HG03095 (cell line): ENCODE measurements around the gene AUTS2.
A peak's percentile ranks its signal among the peaks of the same experiment; 100 is the strongest.

Source experiments
- ATAC-seq: cut with Tn5 transposase; IDR thresholded peaks from one replicate; pipeline ENCODE4 v1.9.1; 2021; ENCODE audit warnings: moderate library complexity; ENCODE audit not compliant: unreplicated experiment

Gene AUTS2

GRCh38 chr7:69599286-69599954 lies 1.1 kb downstream of the AUTS2 start:
- ATAC-seq, result no peak

DNA sequence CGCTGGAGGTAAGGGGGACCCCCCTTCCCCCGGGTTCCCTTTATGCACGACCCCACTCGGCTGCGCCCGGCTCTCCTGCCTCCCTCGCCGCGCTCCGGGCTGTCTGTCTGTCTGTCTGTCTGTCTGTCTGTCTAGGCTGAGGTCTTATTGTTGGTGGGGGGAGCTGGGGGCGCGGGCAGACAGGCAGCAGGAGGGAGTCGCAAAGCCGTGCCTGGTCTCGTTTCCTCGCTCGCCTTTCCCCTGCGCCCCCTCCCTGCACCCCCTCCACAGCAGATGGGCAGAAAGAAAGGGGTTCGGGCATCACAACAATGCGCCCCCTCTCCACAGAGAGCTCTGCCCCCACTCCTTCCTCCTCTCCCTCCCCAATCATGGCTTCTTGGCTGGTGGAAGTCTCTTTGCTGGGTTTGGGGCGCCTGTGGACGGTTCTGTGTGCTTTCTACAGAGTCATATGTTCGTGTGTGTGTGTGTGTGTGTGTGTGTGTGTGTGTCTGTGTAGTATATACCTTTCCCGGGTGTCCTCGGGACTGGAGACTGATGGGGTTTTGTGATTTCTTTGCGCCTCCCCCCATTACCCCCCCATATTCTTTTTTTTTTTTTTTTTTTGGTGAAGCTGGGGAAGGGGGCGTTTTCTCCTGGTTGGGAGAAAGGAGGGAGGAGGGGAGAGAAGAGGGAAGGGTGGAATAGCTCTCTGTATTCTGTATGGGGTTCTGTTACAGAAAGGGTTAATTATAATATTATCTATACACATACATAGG lies 1.9 kb downstream of the AUTS2 start:
- no peak for ATAC-seq

GRCh38 chr7:69600710-69601519 lies 2.6 kb downstream of the AUTS2 start:
- no peak for ATAC-seq

DNA sequence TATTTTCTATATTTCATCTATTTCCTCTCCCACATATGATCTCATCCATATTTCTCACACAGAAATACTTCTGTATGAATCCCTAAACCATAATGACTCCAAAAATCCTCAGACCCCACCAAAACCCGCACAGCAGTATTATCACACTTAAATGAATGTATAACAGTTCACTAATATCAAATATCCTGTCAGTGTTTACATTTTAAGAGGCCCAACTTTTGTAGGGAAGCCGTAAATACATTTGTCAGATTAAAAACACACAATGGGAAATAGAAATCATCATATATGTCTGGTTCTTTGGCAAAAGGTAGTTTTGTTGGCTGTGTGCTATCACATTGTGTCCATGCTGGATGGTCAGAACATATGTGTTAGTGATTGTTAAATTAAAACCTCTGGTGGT lies 4.2 kb downstream of the AUTS2 start:
- ATAC-seq, result no peak

DNA sequence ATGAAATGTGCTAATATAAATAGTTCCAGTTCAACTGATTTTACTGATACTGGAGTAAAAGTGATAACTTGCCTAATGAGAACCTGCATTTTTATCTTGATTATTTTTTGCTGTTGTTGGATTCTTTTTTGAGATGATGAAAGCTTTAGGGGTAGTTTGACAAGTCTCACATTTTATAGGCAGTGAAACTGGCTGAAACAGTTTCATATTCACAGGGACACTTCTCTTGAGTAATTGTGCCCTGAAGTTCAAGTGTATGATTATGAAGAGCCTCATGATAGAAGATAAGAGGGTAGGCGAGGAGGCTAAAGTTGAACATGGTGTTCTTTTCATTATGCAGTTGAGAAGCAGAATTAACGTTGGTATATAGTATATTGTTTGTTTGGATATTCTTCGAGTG lies 5.1 kb downstream of the AUTS2 start:
- no peak for ATAC-seq

GRCh38 chr7:69603937-69604494 lies 5.7 kb downstream of the AUTS2 start:
- ATAC-seq, result peak; percentile 80

DNA sequence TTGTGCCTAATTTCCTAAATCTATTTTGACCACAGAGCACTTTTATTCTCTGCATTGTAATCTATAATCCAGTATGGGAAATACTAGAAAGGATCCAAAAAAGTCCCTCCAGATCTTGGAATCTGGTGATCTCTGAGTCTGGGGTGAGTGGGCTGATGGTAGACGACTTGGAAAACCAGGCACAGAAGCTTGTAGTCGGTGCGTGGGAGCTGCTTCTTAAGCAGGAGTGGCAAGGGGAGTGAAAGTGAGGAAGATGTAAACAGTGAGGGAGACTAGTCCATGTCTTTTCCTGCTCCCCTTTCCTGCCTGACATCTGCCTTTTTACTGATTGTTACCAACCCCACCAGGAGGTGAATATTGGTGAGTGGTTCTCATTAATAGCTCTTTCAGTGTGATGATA lies 6.8 kb downstream of the AUTS2 start:
- ATAC-seq, result no peak

DNA sequence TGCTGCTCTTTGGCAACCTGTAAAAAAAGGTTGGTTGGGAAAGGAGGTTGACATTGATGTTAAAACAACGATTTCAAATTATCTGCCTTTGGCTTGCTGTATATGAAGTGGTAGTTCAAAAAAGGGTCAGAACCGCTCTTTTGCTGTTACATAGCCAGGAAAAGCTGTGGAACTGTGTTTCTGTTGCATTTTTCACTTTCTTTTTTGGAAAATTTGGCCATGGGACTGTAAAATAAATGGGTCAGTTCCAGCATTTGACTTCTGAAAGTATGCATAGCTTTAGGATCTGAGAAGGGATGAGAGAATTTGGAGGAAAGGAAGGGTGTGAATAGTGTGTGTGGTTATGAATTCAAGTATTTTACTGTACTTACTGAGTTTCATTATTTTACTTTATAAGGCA lies 7.3 kb downstream of the AUTS2 start:
- no peak for ATAC-seq

- no peak for ATAC-seq
These were observed 9.8 kb downstream of the AUTS2 start for GRCh38 chr7:69608049-69608448.

DNA sequence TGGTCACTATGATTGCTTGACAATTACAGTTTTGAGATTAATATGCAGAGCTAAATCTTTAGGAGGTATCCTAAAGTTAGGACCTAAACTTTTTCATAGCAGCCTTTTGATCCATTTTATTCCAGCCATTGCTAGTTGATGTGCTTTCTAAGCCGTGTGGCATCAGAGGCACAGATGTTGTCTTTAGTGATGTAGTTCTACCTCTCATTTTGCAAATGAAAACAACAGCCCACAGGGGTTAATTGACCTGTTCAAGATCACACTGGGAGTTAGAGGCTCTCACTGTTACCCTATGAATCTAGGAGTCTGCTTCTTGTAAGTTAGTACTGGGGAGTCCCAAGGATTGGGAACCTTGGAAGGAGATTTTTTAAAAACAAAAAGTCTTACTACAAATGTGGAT lies 10.6 kb downstream of the AUTS2 start:
- ATAC-seq, result no peak

DNA sequence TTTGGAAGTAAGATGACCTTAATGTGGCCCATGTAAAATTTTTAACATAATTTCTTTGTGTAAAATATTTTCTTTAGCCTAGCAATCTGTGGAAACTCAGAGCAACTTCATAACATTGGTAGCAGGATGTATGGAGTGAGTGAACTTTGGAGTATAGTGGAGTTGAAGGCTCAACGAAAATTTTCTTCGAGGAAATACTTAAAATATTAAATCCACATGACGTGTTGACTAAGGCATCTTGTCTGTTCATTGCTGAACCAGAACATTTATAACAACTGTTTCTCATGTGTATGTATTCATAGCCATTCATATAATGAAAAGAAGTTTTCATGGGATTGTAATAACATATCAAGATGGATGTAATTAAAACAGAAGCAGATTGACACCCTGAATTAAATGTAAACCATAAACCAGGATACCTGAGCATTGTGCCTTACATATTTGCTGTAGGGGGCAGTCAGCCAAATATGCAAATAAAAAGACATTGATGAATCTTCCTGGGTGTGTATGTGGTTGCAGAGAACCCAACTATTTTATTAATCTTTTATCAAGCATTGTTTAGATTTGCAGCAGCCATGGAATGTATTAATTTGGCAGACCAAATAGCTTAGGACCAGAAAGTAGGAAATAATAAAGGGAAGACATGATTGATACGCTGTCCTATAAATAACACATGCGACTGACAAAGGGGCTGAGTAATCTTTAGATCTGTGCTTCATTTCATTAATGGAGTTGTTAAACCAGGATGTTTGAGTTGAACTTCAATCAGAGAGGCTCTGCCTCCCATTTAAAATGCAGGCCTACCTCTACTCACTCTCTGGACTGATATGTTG lies 11.5 kb downstream of the AUTS2 start:
- ATAC-seq, result no peak

GRCh38 chr7:69610374-69611084 lies 12.3 kb downstream of the AUTS2 start:
- ATAC-seq, result no peak

DNA sequence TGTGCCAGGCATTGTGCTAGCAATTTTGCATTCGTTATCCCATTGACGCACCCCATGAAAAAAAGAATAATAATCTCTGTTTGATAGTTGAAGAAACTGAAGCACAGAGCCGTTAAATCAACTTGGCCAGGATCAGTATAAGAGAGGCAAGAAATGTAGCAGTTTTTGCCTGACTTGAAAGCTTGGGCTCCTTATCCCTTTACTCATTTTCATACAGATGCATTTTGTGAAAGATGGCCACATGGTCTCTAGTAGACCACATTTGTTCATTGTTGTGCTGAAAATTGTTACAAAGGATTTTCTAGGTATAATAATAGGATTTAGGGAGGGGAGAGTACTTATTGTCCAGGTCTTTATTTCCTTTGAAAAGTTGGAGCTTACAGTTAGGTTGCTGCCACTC lies 14.7 kb downstream of the AUTS2 start:
- no peak for ATAC-seq

DNA sequence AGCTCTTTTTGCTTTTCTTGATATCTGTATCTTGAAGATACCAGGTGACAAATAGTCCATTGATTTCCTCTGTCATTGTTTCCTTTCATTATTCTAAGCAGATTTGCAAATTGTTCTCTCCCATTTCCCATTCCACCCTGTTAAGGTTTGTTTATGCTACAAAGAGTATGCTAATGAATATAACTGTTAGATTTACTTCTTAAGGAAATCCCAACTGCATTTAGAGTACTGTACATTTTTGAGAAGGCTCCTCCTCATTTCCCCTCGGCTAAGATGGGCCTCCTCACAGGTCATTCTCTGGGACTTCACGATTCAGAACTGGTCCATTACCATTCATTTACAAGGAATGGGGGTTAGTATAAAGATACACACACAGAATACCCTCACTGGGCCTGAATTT lies 15.6 kb downstream of the AUTS2 start:
- ATAC-seq, result no peak

DNA sequence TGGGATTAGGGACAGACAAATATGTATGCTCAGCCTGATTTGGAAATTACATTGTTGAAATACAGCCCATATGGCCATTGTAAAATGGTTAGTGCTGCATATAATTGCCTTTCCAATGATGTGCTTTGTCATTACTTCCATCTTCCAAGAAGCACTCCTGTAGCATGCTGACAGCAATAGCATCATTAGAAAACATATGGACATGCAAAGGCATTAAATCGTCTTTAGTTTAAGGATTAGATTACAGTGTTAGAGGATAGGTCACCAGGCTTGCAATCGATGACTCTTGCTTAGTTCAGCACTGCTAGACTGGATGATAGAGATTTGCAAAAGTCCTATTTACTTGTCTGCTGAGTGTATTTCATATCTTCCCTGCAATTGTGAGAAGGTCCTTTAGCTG lies 17.4 kb downstream of the AUTS2 start:
- no peak for ATAC-seq

DNA sequence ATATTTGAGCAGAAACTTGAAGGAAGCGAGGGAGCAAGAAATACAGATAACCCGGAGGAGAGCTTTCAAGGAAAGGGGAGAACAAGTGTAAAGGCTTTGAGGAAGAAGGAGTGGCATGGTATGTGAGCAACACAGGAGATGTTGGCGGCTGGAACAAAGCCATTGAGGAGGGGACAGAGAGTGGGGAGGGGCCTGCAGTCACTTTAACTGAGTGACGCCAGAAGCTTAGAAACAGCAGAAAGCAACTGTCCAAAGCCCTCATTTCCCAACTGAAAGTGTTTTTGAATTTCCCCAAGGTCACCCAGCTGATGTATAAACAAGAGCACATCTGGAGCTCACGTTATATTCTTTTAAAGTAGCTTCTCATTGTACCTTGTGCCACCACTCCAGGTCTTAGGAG lies 19.1 kb downstream of the AUTS2 start:
- ATAC-seq, result no peak

DNA sequence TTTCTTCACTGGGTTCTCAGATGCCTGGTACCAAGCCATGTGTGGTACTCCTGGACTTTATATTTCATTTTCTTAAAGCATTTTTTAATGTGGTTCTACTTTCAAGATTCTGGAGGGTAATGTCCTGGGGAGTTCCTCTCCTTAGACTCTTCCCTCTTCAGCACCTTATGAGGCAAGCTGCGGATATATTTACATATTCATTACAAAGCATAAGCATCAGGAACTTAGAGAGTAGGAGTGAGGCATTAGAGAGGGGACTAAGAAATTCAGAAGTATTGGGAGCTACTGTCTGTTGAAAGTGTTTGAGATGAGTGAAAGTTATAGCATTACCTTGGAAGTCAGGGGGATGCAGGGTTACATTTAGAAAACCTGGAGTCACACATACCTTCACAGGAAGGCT lies 20.8 kb downstream of the AUTS2 start:
- ATAC-seq, result no peak

DNA sequence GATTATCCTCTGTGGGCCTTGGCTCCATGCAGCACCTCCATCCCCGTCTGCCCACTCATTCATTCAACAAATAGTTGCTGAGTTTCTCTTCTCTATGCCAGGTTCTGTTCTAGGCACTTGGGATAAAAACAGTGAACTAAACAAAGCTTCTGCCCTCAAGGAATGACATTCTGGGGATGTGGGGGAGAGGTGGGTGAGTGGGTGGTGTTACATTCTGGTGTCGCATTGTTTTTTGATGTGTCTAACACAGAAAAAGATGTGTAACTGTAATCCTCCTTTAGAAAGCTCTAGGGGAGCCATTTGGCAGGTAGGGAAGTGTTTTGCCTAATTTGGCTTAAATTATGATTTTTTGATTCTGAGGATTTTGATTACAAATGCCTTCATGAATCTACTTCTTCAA lies 21.4 kb downstream of the AUTS2 start:
- no peak for ATAC-seq

GRCh38 chr7:69620063-69620462 lies 21.8 kb downstream of the AUTS2 start:
- ATAC-seq, result no peak

- no peak for ATAC-seq
These were observed 22.4 kb downstream of the AUTS2 start for GRCh38 chr7:69620650-69621049.
